GM04504 (cell line): ENCODE measurements around the gene SCMH1.
A peak's percentile ranks its signal among the peaks of the same experiment; 100 is the strongest.

Experiments used
- DNase-seq: peaks from one replicate; pipeline ENCODE4 v3.0.0-alpha.2; 2012; ENCODE audit warnings: low read depth

The SCMH1 gene

GRCh38 chr1:41097105-41097504 lies 145.0 kb downstream of the SCMH1 start:
- no peak for DNase-seq

- DNase-seq = no peak
These were observed 148.3 kb downstream of the SCMH1 start for GRCh38 chr1:41093826-41094225.

GRCh38 chr1:41086921-41087320 lies 155.2 kb downstream of the SCMH1 start:
- DNase-seq = no peak

- DNase-seq = no peak
These were observed 163.5 kb downstream of the SCMH1 start for GRCh38 chr1:41078616-41079015.

- no peak for DNase-seq
These were observed 163.9 kb downstream of the SCMH1 start for GRCh38 chr1:41078193-41078592.

- DNase-seq = peak; percentile 28
These were observed 168.1 kb downstream of the SCMH1 start for GRCh38 chr1:41073971-41074370.

GRCh38 chr1:41072051-41072450 lies 170.1 kb downstream of the SCMH1 start:
- peak; percentile 23 for DNase-seq

- no peak for DNase-seq
These were observed 185.2 kb downstream of the SCMH1 start for GRCh38 chr1:41056907-41057306.

- DNase-seq = no peak
These were observed 188.8 kb downstream of the SCMH1 start for GRCh38 chr1:41053316-41053715.

GRCh38 chr1:41051022-41051421 lies 191.1 kb downstream of the SCMH1 start:
- no peak for DNase-seq

GRCh38 chr1:41048540-41048939 lies 193.6 kb downstream of the SCMH1 start:
- DNase-seq = no peak

- no peak for DNase-seq
These were observed 195.7 kb downstream of the SCMH1 start for GRCh38 chr1:41046347-41046775.

- DNase-seq = peak; percentile 32
These were observed 196.4 kb downstream of the SCMH1 start for GRCh38 chr1:41045740-41046139.

- no peak for DNase-seq
These were observed 197.9 kb downstream of the SCMH1 start for GRCh38 chr1:41044187-41044586.

GRCh38 chr1:41041614-41042270 lies 200.4 kb downstream of the SCMH1 start:
- DNase-seq = no peak

GRCh38 chr1:41038110-41038509 lies 204.0 kb downstream of the SCMH1 start:
- DNase-seq = no peak

GRCh38 chr1:41037116-41037903 lies 204.8 kb downstream of the SCMH1 start:
- DNase-seq = no peak

- no peak for DNase-seq
These were observed 208.8 kb downstream of the SCMH1 start for GRCh38 chr1:41033272-41033671.

GRCh38 chr1:41032147-41032546 lies 210.0 kb downstream of the SCMH1 start:
- no peak for DNase-seq

- no peak for DNase-seq
These were observed 211.1 kb downstream of the SCMH1 start for GRCh38 chr1:41030872-41031616.

- DNase-seq = no peak
These were observed 214.0 kb downstream of the SCMH1 start for GRCh38 chr1:41028034-41028642.
